H1 (cell line): ENCODE results near the gene ZPR1. TPM values are rescaled to one million over a fixed set of nuclear protein-coding genes. Genes with fewer than 3 reads are reported as not detected.

Source experiments
- BCL11A ChIP-seq, 2 experiments: IDR thresholded peaks; one replicate each; pipeline ENCODE4 v1.6.1; 2011; ENCODE audit warnings: low read depth in 2 of 2, low read length in 2 of 2, mild to moderate bottlenecking in 2 of 2
- CHD2 ChIP-seq: IDR thresholded peaks from 2 replicates; pipeline ENCODE4 v1.6.1; 2012; ENCODE audit warnings: low read length, improper control_type of control experiment
- CREB1 ChIP-seq: IDR thresholded peaks from 2 replicates; pipeline ENCODE4 v1.6.1; 2012; ENCODE audit warnings: inconsistent platforms
- FOSL1 ChIP-seq: IDR thresholded peaks from 2 replicates; pipeline ENCODE4 v1.6.1; 2011; ENCODE audit warnings: mild to moderate bottlenecking, low read depth, low read length, moderate library complexity; ENCODE audit not compliant: insufficient read depth
- HDAC2 ChIP-seq, 2 experiments: fragments of 300-600 bp in 1 of 2; sonication (generic) in 1 of 2; IDR thresholded peaks; 2 replicates each; pipeline ENCODE4 v1.6.1; 2011 to 2012; ENCODE audit warnings: low read depth in 2 of 2, low read length in 2 of 2, mild to moderate bottlenecking in 2 of 2, moderate library complexity in 2 of 2, borderline replicate concordance in 1 of 2, inconsistent platforms in 1 of 2
- KDM1A ChIP-seq: fragments of 200-600, 300-600 bp; sonication (generic); IDR thresholded peaks from 2 replicates; pipeline ENCODE4 v1.7.1; 2016; ENCODE audit warnings: mild to moderate bottlenecking, low read length, borderline replicate concordance
- POLR2A ChIP-seq, 2 experiments: IDR thresholded peaks; 1 replicate in 1 of 2; 2 replicates in 1 of 2; pipeline ENCODE4 v1.6.1; 2011; ENCODE audit warnings: low read depth in 2 of 2, low read length in 2 of 2, mild to moderate bottlenecking in 2 of 2; ENCODE audit errors: control extremely low read depth in 1 of 2
- POLR2AphosphoS5 ChIP-seq: IDR thresholded peaks from 2 replicates; pipeline ENCODE4 v1.6.1; 2011; ENCODE audit warnings: low read depth, low read length
- POU5F1 ChIP-seq: IDR thresholded peaks from 2 replicates; pipeline ENCODE4 v1.6.1; 2011; ENCODE audit warnings: low read depth, mild to moderate bottlenecking, low read length, moderate library complexity
- RAD21 ChIP-seq, 2 experiments: IDR thresholded peaks in 1 of 2; conservative IDR thresholded peaks in 1 of 2; 2 replicates each; pipeline ENCODE4 v1.6.1; 2011; ENCODE audit warnings: low read depth in 2 of 2, low read length in 2 of 2, improper control_type of control experiment in 1 of 2, inconsistent platforms in 1 of 2, mild to moderate bottlenecking in 1 of 2, moderate library complexity in 1 of 2
- RBBP5 ChIP-seq: IDR thresholded peaks from 2 replicates; pipeline ENCODE4 v1.7.1; 2012; ENCODE audit warnings: low read depth, mild to moderate bottlenecking, inconsistent platforms, low read length, moderate library complexity, borderline replicate concordance
- SIN3A ChIP-seq, 2 experiments: IDR thresholded peaks in 1 of 2; conservative IDR thresholded peaks in 1 of 2; 2 replicates each; pipeline ENCODE4 v1.6.1; 2011 to 2012; ENCODE audit warnings: low read length in 2 of 2, improper control_type of control experiment in 1 of 2, low read depth in 1 of 2, mild to moderate bottlenecking in 1 of 2
- SP1 ChIP-seq: IDR thresholded peaks from 2 replicates; pipeline ENCODE4 v1.6.1; 2011; ENCODE audit warnings: low read depth, low read length
- SP4 ChIP-seq: IDR thresholded peaks from 2 replicates; pipeline ENCODE4 v1.6.1; 2012; ENCODE audit warnings: low read length, inconsistent platforms
- TAF1 ChIP-seq: IDR thresholded peaks from 2 replicates; pipeline ENCODE4 v1.6.1; 2011; ENCODE audit warnings: mild to moderate bottlenecking, low read depth, low read length
- TAF7 ChIP-seq: optimal IDR thresholded peaks from 2 replicates; pipeline ENCODE3; 2011; ENCODE audit warnings: low read depth, mild to moderate bottlenecking, inconsistent platforms, low read length, moderate library complexity, borderline replicate concordance
- TBP ChIP-seq: IDR thresholded peaks from 2 replicates; pipeline ENCODE4 v1.6.1; 2011; ENCODE audit warnings: low read depth, low read length, improper control_type of control experiment
- TCF12 ChIP-seq: IDR thresholded peaks from 2 replicates; pipeline ENCODE4 v1.6.1; 2011; ENCODE audit warnings: low read depth, mild to moderate bottlenecking, low read length
- polyA plus RNA-seq, 7 experiments: library from polyadenylated mRNA; depleted of rRNA in 3 of 7; stranded (reverse) in 5 of 7; unstranded in 2 of 7; fragments of >200 nt in 5 of 7; fragments of 200-250 nt in 2 of 7; gene quantifications; 1 replicate in 5 of 7; 2 replicates in 1 of 7; 4 replicates in 1 of 7; pipeline versions ENCODE4 v1.2.1 to v1.2.3, GENCODE V29; 2011 to 2013; ENCODE audit warnings: missing spikeins in 2 of 7, mixed read lengths in 2 of 7
- total RNA-seq: library from RNA; stranded (reverse); fragmentation: NEBNext Ultra II Directional; extraction: Animal tissue kit (Norgen Biotek cat#: 25700); gene quantifications from 2 replicates; pipeline ENCODE4 v1.2.1, GENCODE V29; 2021
- TF ChIP-seq, protein P1 (sequence below): IDR thresholded peaks from 2 replicates; pipeline ENCODE4 v1.6.1; 2012; ENCODE audit warnings: low read length, inconsistent platforms
- TF ChIP-seq, protein P2 (sequence below): IDR thresholded peaks from 2 replicates; pipeline ENCODE4 v1.6.1; 2012; ENCODE audit warnings: inconsistent platforms
- TF ChIP-seq, protein P3 (sequence below): IDR thresholded peaks from 2 replicates; pipeline ENCODE4 v1.6.1; 2012; ENCODE audit warnings: inconsistent platforms

ZPR1 gene
- total and polyA plus RNA-seq, 2 of the 8 experiments (the other 6 are each of a cell fraction or from before 2014, with no cell fraction given), result 36.7 to 70.5 TPM

DNA sequence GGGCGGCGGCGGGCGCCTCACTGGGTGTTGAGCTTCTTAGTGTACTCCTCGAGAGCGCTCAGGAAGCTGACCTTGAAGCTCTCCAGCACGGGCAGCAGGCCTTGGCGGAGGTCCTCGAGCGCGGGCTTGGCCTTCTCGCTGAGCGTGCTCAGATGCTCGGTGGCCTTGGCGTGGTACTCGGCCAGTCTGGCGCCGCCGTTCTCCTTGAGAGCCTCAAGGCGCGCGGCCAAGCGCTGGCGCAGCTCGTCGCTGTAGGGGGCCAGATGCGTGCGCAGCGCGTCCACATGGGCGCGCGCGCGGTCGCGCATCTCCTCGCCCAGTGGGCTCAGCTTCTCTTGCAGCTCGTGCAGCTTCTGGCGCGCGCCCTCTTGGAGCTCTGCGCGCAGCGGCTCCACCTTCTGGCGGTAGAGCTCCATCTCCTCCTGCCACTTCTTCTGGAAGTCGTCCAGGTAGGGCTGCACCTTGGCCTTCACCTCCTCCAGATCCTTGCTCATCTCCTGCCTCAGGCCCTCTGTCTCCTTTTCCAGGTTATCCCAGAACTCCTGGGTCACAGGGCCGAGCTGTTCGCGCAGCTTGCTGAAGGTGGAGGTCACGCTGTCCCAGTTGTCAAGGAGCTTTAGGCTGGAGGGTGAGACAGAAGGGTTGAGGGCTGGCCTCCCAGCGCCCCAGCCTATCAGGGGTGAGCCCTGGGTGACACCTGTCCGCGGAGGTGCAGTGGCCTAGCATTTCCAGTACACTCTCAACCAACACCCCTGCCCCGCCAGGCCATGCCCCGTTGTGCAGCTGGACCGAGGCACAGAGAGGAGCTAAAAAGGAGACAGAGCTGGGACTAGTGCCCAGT lies 48.2 kb upstream of the ZPR1 start (continued):
- TF ChIP-seq CHD2 (no peak), BCL11A (IDR thresholded peaks at IDR 0.05; ENCODE audit: low read depth in 2 of 2, low read length in 2 of 2) (no peak), POLR2A (IDR thresholded peaks at IDR 0.05; ENCODE audit: control extremely low read depth in 1 of 2, low read depth in 2 of 2, low read length in 2 of 2) (0 out of 3 replicates have a peak, but pooled peaks of 1 of the 2 experiments have one; percentile 52), POLR2AphosphoS5 (peak; percentile 63), SP4 (no peak), SP1 (no peak), RBBP5 (0 out of 2 replicates have a peak, but pooled peaks have one; percentile 30), SIN3A (conservative IDR thresholded peaks at IDR 0.05 in 1 of 2, IDR thresholded peaks at IDR 0.05 in 1 of 2; ENCODE audit: low read depth in 1 of 2, low read length in 2 of 2) (no peak; a peak in 1 of 4 replicates), KDM1A (0 out of 2 replicates have a peak, but pooled peaks have one; percentile 18), HDAC2 (IDR thresholded peaks at IDR 0.05; ENCODE audit: borderline replicate concordance in 1 of 2, low read depth in 2 of 2, low read length in 2 of 2) (peak in 1 of 2 experiments; percentile 85; a peak in 1 of 4 replicates), TCF12 (no peak), TAF7 (no peak), CREB1 (no peak), TBP (no peak), TAF1 (peak; percentile 44), RAD21 (IDR thresholded peaks at IDR 0.05 in 1 of 2, conservative IDR thresholded peaks at IDR 0.05 in 1 of 2; ENCODE audit: low read depth in 2 of 2, low read length in 2 of 2) (peak; percentile 65 to 72), FOSL1 (no peak), POU5F1 (no peak)
- TF ChIP-seq, protein P1, sequence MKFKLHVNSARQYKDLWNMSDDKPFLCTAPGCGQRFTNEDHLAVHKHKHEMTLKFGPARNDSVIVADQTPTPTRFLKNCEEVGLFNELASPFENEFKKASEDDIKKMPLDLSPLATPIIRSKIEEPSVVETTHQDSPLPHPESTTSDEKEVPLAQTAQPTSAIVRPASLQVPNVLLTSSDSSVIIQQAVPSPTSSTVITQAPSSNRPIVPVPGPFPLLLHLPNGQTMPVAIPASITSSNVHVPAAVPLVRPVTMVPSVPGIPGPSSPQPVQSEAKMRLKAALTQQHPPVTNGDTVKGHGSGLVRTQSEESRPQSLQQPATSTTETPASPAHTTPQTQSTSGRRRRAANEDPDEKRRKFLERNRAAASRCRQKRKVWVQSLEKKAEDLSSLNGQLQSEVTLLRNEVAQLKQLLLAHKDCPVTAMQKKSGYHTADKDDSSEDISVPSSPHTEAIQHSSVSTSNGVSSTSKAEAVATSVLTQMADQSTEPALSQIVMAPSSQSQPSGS, result no peak
- TF ChIP-seq, protein P2, sequence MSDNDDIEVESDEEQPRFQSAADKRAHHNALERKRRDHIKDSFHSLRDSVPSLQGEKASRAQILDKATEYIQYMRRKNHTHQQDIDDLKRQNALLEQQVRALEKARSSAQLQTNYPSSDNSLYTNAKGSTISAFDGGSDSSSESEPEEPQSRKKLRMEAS, result peak; percentile 87; the same call in 1 of the 2 replicates
- TF ChIP-seq, protein P3, sequence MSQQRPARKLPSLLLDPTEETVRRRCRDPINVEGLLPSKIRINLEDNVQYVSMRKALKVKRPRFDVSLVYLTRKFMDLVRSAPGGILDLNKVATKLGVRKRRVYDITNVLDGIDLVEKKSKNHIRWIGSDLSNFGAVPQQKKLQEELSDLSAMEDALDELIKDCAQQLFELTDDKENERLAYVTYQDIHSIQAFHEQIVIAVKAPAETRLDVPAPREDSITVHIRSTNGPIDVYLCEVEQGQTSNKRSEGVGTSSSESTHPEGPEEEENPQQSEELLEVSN, result peak; percentile 81
